ENCODE results near the gene RCBTB1. TPM values are rescaled to one million over a fixed set of nuclear protein-coding genes. Genes with fewer than 3 reads are reported as not detected.

Gene RCBTB1
- total RNA-seq = 24.6 and 44.7 TPM in 2 replicates

DNA sequence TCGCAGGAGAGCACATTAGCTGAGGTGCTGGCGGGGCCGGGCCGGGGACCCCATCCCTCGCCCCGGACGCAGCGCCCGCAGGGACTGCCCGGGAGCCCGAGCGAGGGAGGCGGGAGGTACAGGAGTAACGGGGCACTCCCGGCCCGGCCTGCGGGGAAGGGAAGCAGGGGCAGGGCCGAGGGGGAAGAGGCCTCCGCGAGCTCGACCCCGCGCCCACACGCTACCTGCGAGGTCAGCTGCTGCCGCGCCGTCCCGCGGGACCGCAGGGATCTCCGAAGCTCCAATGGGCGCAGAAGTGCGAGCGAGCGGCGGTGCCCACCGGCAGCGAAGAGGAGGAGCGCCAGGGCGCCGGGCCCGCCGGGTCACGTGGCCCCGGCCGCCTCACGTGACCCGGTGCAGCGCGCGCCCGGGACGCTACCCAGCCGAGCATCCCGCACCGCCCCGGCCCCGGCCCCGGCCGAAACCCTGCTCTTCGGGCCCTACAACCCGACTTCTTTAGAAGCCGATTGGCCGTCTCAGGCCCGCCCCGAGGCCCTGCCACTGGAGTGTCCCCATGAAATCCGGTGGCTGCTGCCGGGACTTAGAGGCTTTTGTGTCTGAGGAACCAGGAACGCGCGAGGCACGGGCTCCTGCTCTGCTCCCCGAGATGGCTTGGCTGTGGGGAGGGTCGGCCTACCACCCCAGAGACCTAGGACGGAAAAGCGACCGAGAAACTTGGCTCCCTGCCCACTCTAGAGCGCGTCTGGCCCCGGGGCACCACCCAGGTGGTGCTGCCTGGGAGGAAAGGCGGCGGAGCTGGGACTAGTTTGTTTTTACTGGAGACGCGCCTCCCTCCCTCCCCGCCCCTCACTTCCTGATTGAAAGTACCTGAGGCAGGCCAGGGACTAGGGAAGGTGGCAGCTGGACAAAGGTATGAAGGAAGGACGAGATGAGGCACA, at the start of gene RCBTB1:
TSS of gene RCBTB1 (minus strand) at position 339 of the 938 bp plus-strand sequence. CDS start 18,279 bp downstream, outside the sequence.

DNA sequence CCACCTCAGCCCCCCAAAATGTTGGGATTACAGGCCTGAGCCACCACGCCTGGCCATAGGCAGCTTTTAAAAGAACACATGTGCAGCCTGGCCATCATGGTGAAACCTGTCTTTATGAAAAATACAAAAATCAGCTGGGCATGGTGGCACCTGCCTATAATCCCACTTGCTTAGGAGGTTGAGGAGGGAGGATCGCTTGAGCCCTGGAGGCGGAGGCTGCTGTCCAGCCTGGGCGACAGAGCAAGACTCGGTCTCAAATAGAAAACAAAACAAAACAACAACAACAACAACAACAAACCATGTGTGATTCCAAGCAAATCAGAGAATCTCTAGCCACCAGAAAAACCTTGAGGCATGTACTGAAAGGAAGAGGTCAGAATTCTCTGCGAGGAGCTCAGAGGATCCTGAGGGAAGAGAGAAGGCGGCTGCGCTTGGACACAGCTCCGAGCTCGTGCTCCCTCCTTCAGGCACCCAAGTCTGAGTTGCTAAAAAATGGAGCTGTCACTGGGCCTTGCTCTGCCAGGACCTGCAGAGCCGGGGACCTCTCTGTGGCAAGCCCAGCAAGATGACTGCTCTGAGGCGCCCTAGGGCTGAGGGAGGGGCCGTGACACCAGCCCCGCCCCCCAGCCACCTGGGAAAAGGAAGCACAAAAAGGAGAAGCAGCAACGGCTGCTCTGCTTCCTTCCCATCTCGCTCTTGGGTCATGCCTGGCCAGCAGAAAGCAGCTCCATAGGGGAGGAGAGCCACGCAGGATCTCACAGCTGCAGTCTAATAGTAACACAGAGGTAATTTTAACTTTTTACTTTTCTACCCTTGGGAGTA, 42.7 kb upstream of the RCBTB1 start, which contains the start of gene ARL11:
TSS of gene ARL11 (plus strand) at position 677 of the 822 bp plus-strand sequence. CDS start 1,941 bp downstream, outside the sequence.

DNA sequence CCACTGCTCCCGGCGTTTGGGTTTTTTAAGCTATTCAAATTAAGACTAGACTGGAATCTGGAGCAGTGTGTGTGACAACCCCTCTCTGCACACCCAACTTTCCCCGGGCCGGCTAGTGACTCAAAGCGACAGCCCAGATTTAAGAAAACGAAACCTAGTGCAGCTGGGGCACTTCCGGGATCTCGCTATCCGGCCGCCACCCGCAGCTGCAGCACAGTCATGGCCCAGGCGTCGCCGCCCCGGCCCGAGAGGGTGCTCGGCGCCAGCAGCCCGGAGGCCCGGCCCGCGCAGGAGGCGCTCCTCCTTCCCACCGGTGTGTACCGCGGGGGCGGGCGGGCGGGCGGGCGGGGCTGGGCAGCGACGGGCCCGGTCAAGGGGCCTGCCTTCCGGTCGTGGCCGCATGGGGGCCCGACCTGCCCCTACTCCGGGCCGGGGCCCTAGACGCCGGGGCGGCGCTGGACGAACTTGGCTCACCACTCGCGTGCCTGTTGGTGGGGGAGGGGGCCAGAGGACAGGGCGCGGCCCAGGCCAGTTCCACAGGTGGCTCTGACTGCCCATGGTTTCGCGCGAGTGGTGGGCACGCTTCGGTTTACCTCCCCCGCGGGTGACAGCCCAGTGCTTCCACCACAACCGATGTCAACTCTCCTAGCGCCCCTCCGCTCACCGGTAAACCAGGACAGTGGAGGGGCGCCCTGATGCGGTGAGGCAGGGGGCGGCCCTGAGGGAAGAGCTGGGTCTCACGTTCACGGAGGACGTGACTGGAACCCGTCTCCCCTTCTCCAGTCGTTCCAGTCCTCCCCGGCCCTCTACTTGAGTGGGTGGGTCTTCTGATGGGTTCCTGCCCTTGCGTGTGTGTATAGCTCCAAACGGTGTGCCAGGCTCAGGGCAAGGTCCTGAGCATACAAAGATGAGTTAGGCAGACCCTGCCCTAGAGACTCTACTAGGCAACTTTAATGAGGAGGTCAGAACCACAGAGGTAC, 89.3 kb downstream of the RCBTB1 start, which contains the start of gene PHF11:
TSS of gene PHF11 (plus strand) at position 171 of the 980 bp plus-strand sequence. CDS start at position 220, 49 bp downstream.

Other genes with a start within 250 kb of the RCBTB1 start
- 8.2 and 11.3 TPM in 2 replicates for gene CAB39L, start 141.5 kb downstream of the RCBTB1 start, total RNA-seq
- gene SETDB2, start 141.3 kb downstream of the RCBTB1 start, total RNA-seq = 7.9 and 13.0 TPM in 2 replicates
- 9.6 and 13.7 TPM in 2 replicates for gene PHF11, start 89.6 kb downstream of the RCBTB1 start, total RNA-seq
- under 0.01 TPM in 1 of 2 replicates, not detected in the other for gene ARL11, start 42.9 kb upstream of the RCBTB1 start, total RNA-seq
- gene EBPL, start 105.9 kb upstream of the RCBTB1 start, total RNA-seq = 66.1 and 81.3 TPM in 2 replicates
- gene KPNA3, start 207.1 kb upstream of the RCBTB1 start, total RNA-seq = 33.8 and 55.0 TPM in 2 replicates